Measurements from ENCODE around the gene ASTL. TPM values are rescaled to one million over a fixed set of nuclear protein-coding genes. Genes with fewer than 3 reads are reported as not detected.
"Not testable (repeated sequence)": the region's sequence is repeated elsewhere in the genome, so short reads cannot be mapped to it uniquely, and the experiment has no call there.

The ASTL gene
- total RNA-seq, 1 experiment from 2014 or later = 0.79 TPM

- TF ChIP-seq ARID4B (CRISPR knock-in tag; IDR thresholded peaks at IDR 0.05; ENCODE audit: borderline replicate concordance) (no peak), SMAD3 (CRISPR knock-in tag; IDR thresholded peaks at IDR 0.05; ENCODE audit: borderline replicate concordance) (no peak), CTCF (IDR thresholded peaks at IDR 0.05) (no peak), NR1H2 (CRISPR knock-in tag; IDR thresholded peaks at IDR 0.05) (no peak), NFE2L1 (CRISPR knock-in tag; IDR thresholded peaks at IDR 0.05) (no peak)
Observed at GRCh38 chr2:96161898-96162297, 23.6 kb upstream of the ASTL start (continued).

GRCh38 chr2:96160366-96160765 is 22.1 kb upstream of the ASTL start:
- H3K9me3 Mint-ChIP-seq; H3K27ac Mint-ChIP-seq; POLR2A ChIA-PET; H3K36me3 Mint-ChIP-seq; ATAC-seq; DNase-seq (ENCODE audit: low spot score); H3K27me3 Mint-ChIP-seq (ENCODE audit: low read depth); H3K4me3 Mint-ChIP-seq: not testable (repeated sequence)
- CTCF ChIA-PET = interaction anchor here (2.8 to 3.9 kb wide), 2 partner anchors 14 to 138 kb away, joined by 7 to 23 read pairs; no protein-coding TSS in a partner anchor
- H3K4me1 Mint-ChIP-seq = peaks cover 21% of the 10 kb centered on the region

GRCh38 chr2:96159084-96159830 is 21.0 kb upstream of the ASTL start:
- ChIA-PET CTCF (interaction anchor here (1.5 to 3.9 kb wide), 3 partner anchors 15 to 137 kb away, joined by 7 to 23 read pairs (median 11); partner anchors contain the start of gene ASTL), POLR2A (no interaction called here)
- peaks cover 16% of the 10 kb centered on the region for H3K4me1 Mint-ChIP-seq
- TF ChIP-seq ZNF219 (CRISPR knock-in tag; IDR thresholded peaks at IDR 0.05; ENCODE audit: borderline replicate concordance) (no peak), IRF1 (CRISPR knock-in tag; IDR thresholded peaks at IDR 0.05) (no peak), TEAD1 (CRISPR knock-in tag; IDR thresholded peaks at IDR 0.05) (no peak), TP53 (CRISPR knock-in tag; IDR thresholded peaks at IDR 0.05) (no peak), ATF3 (CRISPR knock-in tag; conservative IDR thresholded peaks at IDR 0.05) (no peak), CBFB (CRISPR knock-in tag; IDR thresholded peaks at IDR 0.05; ENCODE audit: low read depth) (no peak)
- H3K4me3 Mint-ChIP-seq = no peak overlapping the region
- ATAC-seq (no peak), DNase-seq (ENCODE audit: low spot score) (no peak)
- H3K27ac Mint-ChIP-seq = no peak overlapping the region
- no peaks in the 10 kb centered on the region for H3K36me3 Mint-ChIP-seq
- peaks cover 3% of the 10 kb centered on the region; the same call in 1 of the 2 replicates for H3K9me3 Mint-ChIP-seq
- no peaks in the 10 kb centered on the region; the same call in 1 of the 2 replicates for H3K27me3 Mint-ChIP-seq (ENCODE audit: low read depth)

GRCh38 chr2:96158554-96158940 is 20.2 kb upstream of the ASTL start:
- Mint-ChIP-seq H3K27ac (no peak overlapping the region), H3K9me3 (peaks cover 3% of the 10 kb centered on the region; the same call in 1 of the 2 replicates), H3K27me3 (ENCODE audit: low read depth) (no peaks in the 10 kb centered on the region; the same call in 1 of the 2 replicates), H3K36me3 (no peaks in the 10 kb centered on the region), H3K4me3 (no peak overlapping the region), H3K4me1 (peaks cover 11% of the 10 kb centered on the region)
- DNase-seq (ENCODE audit: low spot score) (no peak), ATAC-seq (no peak)
- ChIA-PET POLR2A (no interaction called here), CTCF (interaction anchor here (1.5 to 3.9 kb wide), 3 partner anchors 16 to 136 kb away, joined by 7 to 23 read pairs (median 11); partner anchors contain the start of gene ASTL)
- no peak for TF ChIP-seq TEAD1 (CRISPR knock-in tag; IDR thresholded peaks at IDR 0.05)
- TF ChIP-seq ATF2 (CRISPR knock-in tag; IDR thresholded peaks at IDR 0.05; ENCODE audit: borderline replicate concordance, low read depth) = no peak
- TF ChIP-seq IRF2 (CRISPR knock-in tag; IDR thresholded peaks at IDR 0.05; ENCODE audit: borderline replicate concordance, low read depth) = no peak
- TF ChIP-seq ZBTB43 (CRISPR knock-in tag; IDR thresholded peaks at IDR 0.05) = no peak
- no peak for TF ChIP-seq ZNF219 (CRISPR knock-in tag; IDR thresholded peaks at IDR 0.05; ENCODE audit: borderline replicate concordance)
- TF ChIP-seq SOX15 (CRISPR knock-in tag; IDR thresholded peaks at IDR 0.05) = no peak
